Fibroblast of the conjunctiva (primary cell): ENCODE measurements around the gene USP6NL.

Experiments used
- DNase-seq: peaks from one replicate; pipeline ENCODE4 v3.0.0-alpha.2; 2010; ENCODE audit warnings: low read depth

Gene USP6NL

DNA sequence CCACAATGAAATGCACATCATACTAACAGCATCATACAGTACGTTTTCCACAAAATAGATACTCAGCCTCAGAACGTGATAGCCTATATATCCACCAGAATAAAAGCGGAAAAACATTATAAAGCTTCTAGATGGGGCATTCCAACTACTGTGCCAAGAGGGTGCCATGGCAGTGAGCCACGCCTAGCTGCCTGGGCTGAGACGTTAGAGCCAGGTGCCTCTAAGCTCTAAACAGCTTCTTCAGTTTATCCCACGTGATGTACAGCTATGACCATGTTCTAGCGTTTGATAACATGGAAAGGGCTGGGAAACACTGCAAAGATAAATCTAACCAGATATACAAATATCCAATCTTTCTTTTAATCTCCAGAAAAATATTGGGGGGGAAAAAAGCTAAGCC is 17.8 kb downstream of the USP6NL start:
- no peak for DNase-seq

DNA sequence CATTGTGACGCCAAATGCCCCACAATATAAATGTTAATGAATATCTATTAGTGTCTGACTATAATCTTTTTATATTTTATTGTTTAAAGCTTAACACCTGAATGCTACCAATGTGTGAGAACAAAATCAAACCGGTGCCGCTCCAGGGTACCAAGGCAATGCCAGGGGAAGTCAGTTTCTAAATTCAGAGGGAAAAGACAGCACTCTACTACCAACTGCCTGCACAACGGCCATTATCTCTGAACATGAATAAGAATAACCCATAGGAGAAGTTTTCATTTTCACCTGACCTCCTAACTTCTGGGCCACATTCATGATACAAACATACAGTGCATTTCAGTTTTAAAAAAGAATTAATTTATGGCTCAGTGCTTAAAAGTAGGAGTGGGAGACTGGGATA is 21.7 kb downstream of the USP6NL start:
- DNase-seq, result no peak

DNA sequence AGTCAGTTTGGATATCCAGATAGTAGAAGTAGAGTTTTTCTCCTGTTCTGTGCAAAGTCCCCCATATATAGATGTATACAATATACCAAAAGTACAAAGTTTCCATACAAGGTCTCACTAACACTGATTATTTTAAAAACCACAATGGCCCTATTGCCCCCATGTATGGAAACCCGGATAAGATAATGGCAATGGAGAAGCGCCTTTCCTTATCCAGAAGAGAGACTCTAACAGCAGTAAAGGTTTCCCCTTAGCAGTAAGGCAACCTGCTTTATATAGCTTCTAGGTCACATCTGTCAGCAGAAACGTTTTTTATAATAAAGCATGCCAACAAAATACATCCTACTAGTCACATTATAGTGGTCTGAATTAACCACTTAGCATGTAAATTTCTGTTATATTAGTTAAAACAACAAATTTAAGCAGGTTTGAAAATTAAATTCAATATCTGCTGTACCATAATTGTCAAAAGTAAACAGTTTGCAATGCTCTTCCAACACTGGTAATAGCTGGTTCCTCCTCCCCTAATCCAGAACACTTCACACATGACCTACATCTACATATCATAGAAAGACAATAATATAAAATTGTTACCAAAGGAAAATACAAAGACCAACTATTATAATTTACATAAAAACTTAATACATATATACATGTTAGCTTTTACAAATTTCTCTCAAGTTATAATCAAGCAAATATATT is 22.4 kb downstream of the USP6NL start:
- DNase-seq, result no peak

DNA sequence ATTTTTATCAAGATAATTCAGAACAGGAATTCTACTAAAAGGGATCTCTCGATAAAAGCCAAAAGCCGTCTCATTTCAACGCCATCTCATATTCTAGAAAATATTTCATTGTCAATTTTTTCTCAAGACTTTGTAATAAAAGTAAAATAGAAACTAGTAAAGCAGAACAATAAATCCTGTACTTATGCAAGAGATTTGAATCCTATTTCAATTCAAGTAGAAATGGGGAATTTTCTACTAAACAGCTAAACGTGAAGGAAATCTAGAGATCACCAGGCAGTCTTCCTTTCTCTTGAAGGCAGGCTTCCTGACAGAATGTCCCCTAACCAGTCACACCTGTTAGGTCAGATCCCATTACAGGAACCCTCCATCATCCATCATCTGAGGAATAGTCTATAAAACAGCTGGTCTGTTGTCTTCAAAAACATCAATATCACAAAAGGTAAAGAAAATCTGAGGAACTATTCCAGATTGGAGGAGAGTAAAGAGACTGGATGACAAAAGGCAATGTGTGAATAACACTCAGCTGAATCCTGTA is 23.7 kb downstream of the USP6NL start:
- no peak for DNase-seq

DNA sequence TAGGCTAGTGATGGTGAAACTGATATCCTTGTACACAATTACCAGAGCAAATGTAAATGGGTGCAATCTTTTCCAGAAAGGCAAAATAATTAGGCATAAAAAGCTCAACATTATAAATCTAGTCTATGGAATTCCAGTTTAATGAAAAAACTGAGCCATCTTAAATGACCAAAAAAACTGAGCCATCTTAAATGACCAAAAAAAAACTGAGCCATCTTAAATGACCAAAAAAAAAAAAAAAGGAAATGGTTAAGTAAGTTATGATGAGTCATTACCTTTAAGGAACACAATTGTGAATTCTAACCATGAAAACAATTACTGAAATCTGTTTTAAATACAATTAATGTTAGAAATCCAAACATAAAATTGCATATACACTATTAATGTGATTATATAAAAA is 25.3 kb downstream of the USP6NL start:
- DNase-seq, result no peak

DNA sequence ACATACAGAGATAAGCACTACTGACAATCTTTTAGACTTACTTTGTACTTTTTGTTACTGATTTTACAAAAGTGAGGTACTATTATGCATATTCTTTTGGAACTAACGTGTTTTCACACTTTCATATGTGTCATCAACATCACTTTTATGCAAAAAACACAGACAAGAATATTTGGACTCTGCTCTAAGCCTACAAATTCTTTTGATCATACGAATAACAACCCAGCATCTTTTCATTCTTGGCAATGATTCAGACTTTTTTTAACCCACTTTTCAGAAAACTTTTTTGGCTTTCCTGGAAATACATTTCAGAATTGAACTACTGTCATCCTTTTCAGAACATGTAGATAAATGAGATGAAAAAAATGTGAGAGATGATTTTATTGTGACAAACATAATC is 30.2 kb downstream of the USP6NL start:
- no peak for DNase-seq

DNA sequence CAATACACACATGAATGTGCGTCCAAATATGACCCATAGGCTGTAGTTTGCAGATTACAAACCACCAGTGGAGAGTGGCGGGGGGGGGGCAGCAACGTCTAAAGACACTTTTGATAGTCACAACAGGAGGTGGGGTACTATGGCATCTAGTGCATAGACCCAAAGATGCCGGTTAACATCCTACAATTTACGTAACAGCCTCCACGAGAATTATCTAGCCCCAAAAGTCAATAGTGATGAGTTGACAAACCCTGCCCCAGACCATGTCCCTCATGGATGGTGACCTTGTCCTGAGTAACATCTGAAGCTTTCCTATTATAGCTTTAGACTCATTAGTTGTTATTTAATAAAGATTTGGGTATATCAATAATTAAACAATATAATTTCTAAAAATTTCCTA is 31.6 kb downstream of the USP6NL start:
- DNase-seq, result no peak

DNA sequence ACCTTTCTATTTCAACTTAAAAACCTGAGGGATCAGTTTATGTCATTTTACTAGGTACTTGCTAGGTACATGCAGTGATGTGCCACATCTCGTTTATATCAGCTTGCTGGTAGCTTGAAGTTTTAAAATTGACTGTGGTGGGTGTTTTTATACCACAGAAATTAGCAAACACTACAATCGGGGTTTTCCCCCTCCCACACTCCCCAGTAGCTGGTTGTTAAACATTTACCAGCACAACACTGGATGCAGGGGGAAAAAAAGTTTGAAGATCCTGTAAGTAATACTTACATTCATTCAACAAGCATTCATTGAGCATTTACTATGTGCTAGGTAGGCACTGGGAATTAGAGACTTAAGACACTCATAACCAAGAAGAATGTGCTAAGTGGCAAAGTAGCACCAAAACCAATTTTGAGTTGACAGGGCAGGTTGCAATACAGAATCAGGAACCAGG is 32.6 kb downstream of the USP6NL start:
- DNase-seq, result no peak

DNA sequence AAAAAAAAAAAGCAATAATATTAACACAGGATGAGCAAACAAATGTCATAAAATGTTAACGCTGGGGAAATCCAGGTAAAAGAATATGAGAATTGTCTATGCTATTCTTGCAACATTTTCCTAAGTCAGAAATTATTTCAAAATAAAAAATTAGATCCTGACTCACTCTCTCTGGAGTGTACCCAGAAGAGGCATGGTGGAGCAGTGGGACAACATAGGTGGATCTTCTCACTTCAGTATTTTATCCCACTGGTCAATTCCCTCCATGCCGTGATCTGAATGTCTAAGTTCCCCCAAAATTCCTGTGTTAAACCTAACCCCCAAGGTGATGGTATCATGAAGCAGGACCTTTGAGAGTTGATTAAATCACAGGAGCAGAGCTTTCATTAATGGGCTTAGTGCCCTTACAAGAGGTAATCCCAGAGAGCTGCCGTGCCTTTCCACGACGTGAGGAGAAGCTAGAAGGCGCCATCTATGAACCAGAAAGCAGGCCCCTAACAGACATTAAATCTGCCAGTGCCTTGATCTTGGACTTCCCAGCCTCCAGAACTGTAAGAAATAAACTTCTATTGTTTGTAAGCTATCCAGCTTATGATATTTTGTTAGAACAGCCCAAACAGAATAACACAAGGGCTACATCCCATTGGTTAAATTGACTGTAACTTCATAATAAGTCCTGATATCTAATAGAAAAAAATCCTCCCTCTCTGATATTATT is 35.2 kb downstream of the USP6NL start:
- DNase-seq, result no peak

DNA sequence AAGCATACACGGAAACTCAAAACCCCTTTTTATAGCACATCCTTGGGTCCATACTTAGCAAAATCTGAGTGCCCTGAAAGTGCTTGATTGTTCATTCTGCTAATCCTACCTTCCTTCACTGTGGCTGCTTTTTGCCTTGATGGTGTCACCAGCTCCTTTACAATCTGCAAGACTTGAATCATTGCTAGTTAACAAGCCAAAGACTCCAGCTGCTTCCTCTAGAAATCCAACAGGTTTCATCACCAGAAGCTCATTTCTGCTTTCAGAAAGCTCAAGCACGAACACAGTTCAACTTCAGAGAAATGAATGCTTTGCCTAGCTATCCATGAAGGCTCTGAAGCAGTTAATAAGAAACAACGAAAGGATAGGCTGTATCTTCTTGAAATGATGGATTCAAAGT is 38.0 kb downstream of the USP6NL start:
- DNase-seq, result no peak

DNA sequence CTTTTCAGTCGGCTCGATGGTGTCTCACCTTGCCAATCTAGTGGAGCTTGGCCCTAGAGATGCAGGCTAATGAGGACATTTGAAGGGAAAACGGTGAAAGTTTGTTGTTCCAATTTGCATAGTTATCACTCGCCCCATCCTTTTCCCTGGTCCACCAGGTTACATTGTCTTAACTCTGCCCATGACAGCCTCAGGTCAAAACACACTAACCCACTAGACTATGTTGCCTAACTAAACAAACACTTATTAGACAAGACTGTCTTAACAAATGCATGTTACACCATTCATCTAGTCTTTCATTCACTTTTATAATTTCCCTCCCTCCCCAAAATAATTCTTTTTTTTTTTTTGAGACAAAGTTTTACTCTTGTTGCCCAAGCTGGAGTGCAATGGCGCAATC is 40.7 kb downstream of the USP6NL start:
- DNase-seq, result no peak

DNA sequence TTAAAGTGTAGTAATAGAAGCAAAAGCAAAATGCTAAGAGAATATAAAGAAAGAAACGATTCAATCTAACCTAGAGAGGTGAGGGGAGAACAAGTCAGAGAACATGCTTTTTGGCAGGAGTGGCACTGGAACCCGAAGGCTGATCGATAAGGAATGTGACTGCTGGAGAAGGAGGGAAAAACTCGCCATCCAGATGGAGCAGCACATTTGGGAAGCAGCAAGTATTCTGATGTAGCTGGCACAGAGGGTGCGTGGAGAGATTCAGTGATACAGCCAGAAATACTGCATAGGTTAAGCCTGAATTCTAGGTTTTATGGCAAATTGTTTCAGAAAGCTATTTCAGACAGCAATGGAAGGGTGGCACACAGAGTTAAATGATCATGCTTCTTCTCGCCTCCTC is 42.0 kb downstream of the USP6NL start:
- no peak for DNase-seq

DNA sequence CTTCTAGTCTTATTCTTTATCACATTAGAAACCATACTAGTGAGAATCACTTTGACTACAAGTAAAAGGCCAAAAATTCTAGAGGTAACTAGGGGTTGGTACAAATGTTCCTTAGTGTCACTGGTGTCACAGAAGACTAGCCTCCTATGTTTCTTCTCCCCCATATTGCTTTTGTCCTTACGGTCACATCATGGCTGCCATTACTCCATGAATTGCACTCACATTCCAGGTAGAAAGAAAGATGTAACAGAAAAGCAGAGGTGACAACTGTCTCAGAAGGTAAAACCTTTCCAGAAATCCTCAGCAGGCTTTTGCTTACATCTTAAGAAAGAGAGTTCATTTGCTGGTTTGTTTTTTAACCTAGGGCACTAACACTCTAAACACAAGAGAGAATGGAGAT is 42.9 kb downstream of the USP6NL start:
- DNase-seq, result no peak

DNA sequence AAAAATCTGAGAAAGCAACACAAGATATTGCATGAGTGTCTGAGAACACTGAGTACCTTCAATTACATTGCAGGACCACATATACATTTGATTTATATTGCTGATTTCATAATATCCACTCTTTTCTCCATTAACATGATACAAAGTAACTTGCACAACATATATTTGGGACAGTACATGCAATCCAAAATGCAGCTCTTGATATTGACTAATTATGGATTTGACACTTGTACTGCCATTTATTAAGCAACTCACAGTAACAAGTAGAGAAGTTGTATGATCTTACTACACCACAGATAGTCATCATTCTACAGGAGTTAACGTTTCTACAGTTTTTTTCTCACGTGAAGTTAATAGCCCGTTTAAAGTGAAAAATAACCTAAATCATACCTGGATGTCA is 46.7 kb downstream of the USP6NL start:
- DNase-seq, result no peak

DNA sequence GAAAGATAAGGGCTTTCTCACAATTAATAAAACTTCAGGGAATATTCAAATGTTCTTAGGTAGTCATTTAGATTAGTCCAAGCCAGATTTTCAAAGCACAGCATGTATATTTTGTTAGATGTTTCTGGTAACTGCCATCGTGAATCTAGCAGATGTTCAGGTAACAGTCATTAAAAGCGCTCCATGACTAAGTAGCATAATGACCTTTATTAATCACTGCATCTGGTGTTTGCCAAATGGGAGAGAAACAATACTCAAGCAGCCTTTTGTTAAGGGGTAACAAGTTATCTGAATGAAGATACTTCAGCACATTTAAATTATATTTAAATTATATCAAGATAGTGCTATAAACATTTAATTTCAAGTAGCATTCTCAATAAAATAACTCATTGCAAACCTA is 47.5 kb downstream of the USP6NL start:
- DNase-seq, result no peak

DNA sequence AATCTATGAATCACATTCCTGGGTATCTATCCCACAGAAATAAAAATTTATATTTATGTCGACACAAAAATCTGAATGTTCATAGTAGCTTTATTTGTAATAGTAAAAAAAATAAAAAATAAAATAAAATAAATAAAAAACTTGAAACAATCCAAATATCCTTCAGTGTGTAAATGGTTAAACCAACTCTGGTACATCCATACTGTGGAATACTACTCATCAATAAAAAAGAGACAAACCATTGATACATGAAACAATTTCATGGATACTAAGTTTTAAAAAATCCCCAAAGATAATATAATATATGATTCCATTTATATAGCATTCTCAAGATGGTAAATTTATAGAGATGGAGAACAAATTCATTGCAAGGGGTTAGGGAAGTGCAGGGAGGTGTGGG is 48.6 kb downstream of the USP6NL start:
- DNase-seq, result no peak

DNA sequence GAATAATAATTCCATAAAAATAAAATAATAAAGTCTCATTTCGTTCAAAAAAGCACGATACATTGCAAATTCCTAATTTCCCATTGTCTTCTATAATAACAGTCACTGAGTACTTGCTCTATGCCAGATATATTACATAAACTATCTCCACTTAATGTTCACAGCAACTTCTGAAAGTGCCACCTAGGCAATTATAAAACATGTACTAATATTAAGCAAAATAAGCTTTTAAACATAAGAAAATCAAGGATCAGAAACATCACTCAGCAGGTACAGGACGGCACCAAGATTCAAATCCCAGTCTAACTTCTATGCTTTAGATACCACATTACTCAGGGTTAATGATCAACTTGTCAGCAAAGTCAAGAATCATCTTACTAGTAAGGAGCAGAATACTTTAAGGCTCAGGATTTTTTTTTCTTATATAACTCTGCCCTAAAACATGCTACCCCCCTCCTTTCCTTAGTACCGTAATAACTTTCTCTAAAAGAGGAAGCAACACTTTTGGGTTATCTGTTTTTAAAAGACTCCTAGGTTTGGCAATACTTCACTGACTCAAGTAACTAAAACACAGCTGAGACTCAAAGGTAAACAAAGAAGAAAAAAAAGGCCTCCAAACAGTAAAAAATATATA is 51.3 kb downstream of the USP6NL start:
- DNase-seq, result no peak

DNA sequence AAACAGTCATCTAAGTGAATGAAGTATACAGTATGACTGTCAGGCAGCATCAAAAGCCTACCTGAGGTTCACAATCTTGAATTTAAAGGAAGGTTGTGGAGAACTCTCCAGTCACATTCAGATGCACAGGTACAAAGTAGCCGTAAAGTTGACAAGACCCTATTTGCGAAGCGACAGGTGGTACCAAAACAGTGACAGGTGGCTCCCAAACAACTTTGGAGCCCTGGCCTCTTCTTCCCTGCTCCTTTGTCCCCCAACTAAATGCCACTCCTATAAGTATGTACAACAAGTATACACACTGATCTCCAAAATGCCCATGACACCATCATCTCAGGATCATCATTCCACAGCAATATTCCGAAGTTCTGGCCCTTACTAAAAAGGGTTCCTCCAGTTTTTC is 53.5 kb downstream of the USP6NL start:
- no peak for DNase-seq

DNA sequence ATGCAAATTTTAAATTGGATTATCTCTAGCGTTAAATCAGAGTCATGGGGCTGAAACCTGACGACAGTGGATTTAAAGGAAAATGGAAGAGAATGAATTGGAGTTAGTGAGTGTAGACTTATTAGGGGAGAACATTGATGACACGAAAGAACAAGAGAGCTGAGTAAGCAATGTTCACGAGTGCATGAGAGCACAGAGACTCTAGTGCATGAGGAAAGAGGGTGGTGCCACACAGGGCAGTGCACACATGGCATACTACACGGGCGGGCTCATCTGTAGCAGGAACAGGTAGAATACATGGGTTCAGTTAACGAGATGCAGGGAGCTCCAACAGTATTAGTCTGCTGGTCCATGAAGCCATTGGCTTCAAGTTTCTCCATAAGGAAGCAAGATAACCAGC is 53.9 kb downstream of the USP6NL start:
- DNase-seq, result no peak

DNA sequence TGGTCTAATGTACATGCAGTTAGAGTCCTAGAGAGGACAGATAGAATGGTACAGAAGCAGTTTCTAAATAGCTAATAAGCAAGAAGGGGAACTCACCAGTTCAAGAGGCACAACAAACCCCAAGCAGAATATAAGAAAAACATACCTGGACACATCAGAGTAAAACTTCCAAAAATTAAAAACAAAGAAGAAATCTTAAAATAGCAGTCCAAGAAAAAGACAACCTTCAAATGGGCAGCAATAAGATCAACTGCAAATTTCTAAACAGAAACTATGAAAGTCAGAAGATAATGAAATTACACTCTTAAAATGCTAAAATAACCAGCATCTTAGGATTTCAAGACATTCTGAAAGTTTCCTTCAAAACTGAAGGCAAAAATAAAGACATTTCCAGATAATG is 55.9 kb downstream of the USP6NL start:
- DNase-seq, result no peak

DNA sequence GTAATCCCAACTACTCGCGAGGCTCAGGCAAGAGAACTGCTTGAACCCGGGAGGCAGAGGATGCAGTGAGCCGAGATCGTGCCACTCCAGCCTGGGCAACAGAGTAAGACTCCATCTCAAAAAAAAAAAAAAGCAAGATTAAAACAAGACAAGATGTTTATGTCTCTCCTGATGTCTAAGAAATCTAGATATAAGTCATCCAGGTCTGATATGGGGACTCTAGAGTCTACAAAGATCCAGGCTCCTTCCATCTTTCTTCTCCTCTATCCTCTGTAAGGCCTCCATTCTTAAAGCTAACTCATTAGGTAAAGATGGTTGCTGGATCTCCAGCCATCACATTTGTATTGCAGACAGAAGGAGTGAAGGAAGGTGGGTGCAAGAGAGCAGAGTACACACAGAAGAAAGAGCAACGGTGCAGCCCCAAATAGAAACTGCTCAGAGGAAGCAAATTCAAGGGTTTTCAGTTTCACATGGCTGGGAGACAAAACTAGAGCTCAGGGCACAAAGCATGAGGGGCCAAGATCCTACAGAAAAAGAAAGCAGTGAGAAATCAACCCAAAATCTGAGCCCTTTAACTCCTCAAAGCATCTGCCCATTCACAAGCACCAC is 57.6 kb downstream of the USP6NL start:
- no peak for DNase-seq

DNA sequence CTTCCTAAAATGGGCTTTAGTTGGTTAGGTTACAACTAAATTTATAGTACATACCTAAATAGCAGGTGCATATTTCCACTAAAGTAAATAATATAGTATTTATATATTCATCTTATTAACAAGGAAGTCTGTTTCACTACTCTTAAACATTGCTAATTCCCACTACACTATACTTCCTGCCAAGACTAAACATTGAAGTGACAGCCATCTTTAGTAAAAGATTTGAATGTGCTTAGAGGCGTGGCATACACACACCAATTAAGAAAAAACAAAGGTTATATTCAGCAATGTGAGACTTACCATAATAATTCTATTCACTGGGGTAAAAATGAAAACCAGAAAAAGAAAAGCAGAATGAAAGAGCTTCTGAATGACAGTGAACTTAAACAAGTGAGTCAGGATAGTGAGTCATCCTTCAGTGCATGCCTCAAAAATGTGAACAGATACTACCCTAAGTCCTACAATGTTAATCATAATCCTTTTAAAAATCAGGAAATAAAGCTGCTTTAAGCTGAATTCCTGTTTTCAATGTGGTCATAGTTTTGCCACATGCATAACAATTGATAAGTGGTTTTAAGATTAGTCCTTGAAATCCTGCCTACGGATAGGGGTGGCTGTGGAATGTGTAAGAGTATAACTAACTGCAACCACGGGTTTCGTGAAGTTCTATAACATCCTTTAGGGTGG is 59.4 kb downstream of the USP6NL start:
- DNase-seq, result peak; percentile 68
